Measurements from ENCODE around the gene CD69.

CD69 gene

GRCh38 chr12:9781360-9781759, 20.7 kb upstream of the CD69 start:
- no peak for DNase-seq (ENCODE audit: low spot score)

- no peak for DNase-seq (ENCODE audit: low spot score)
Observed at GRCh38 chr12:9779209-9779608, 18.5 kb upstream of the CD69 start.

- DNase-seq (ENCODE audit: low spot score): no peak
Observed at GRCh38 chr12:9776781-9777180, 16.1 kb upstream of the CD69 start.

GRCh38 chr12:9773216-9773877, 12.6 kb upstream of the CD69 start:
- DNase-seq (ENCODE audit: low spot score): peak; percentile 49

GRCh38 chr12:9763025-9763424, 2.3 kb upstream of the CD69 start:
- no peak for DNase-seq (ENCODE audit: low spot score)

GRCh38 chr12:9762369-9762768, 1.7 kb upstream of the CD69 start:
- no peak for DNase-seq (ENCODE audit: low spot score)

GRCh38 chr12:9761419-9761781, 699 bp upstream of the CD69 start:
- peak; percentile 71 for DNase-seq (ENCODE audit: low spot score)

- DNase-seq (ENCODE audit: low spot score): no peak
Observed at GRCh38 chr12:9760120-9760519, 581 bp downstream of the CD69 start.

- no peak for DNase-seq (ENCODE audit: low spot score)
Observed at GRCh38 chr12:9759694-9760093, 1.0 kb downstream of the CD69 start.

- DNase-seq (ENCODE audit: low spot score): no peak
Observed at GRCh38 chr12:9758119-9758518, 2.6 kb downstream of the CD69 start.

GRCh38 chr12:9757433-9758025, 3.2 kb downstream of the CD69 start:
- DNase-seq (ENCODE audit: low spot score): no peak

- DNase-seq (ENCODE audit: low spot score): no peak
Observed at GRCh38 chr12:9756706-9757105, 4.0 kb downstream of the CD69 start.

GRCh38 chr12:9756170-9756569, 4.5 kb downstream of the CD69 start:
- DNase-seq (ENCODE audit: low spot score): no peak

GRCh38 chr12:9755567-9755966, 5.1 kb downstream of the CD69 start:
- no peak for DNase-seq (ENCODE audit: low spot score)

- DNase-seq (ENCODE audit: low spot score): no peak
Observed at GRCh38 chr12:9755035-9755434, 5.7 kb downstream of the CD69 start.

- no peak for DNase-seq (ENCODE audit: low spot score)
Observed at GRCh38 chr12:9754099-9754927, 6.4 kb downstream of the CD69 start.

- no peak for DNase-seq (ENCODE audit: low spot score)
Observed at GRCh38 chr12:9753498-9753897, 7.2 kb downstream of the CD69 start.

GRCh38 chr12:9753073-9753472, 7.6 kb downstream of the CD69 start:
- no peak for DNase-seq (ENCODE audit: low spot score)

GRCh38 chr12:9752145-9752933, 8.4 kb downstream of the CD69 start:
- DNase-seq (ENCODE audit: low spot score): no peak

GRCh38 chr12:9751204-9752144, 9.2 kb downstream of the CD69 start:
- DNase-seq (ENCODE audit: low spot score): no peak

Data from CD4-positive, alpha-beta T cell treated with Interleukin-2 at 100 ng/mL for 4 hours (primary cell).